NB4 (cell line): ENCODE data around the gene CABP2.
"Not testable (repeated sequence)": the region's sequence is repeated elsewhere in the genome, so short reads cannot be mapped to it uniquely, and the experiment has no call there.

Experiments
- DNase-seq: peaks from one replicate; pipeline ENCODE4 v3.0.0; 2010; ENCODE audit warnings: low read depth
- H3K4me3 ChIP-seq: one replicate; pipeline ENCODE4 v1.5.1; 2011; ENCODE audit warnings: mild to moderate bottlenecking, low read depth, low read length, moderate library complexity
- MYC ChIP-seq: IDR thresholded peaks from 2 replicates; pipeline ENCODE4 v1.6.1; 2011; ENCODE audit warnings: low read depth, low read length
- POLR2A ChIP-seq: IDR thresholded peaks from 2 replicates; pipeline ENCODE4 v1.6.1; 2011; ENCODE audit warnings: mild to moderate bottlenecking; ENCODE audit not compliant: insufficient read length; ENCODE audit errors: extremely low read depth
- TF ChIP-seq, protein P1 (sequence below): IDR thresholded peaks from one replicate; pipeline ENCODE4 v1.5.1; 2012; ENCODE audit warnings: low read depth, low read length
- TF ChIP-seq, protein P2 (sequence below): IDR thresholded peaks from 2 replicates; pipeline ENCODE4 v1.6.1; 2011; ENCODE audit warnings: low read depth, low read length

The CABP2 gene

DNA sequence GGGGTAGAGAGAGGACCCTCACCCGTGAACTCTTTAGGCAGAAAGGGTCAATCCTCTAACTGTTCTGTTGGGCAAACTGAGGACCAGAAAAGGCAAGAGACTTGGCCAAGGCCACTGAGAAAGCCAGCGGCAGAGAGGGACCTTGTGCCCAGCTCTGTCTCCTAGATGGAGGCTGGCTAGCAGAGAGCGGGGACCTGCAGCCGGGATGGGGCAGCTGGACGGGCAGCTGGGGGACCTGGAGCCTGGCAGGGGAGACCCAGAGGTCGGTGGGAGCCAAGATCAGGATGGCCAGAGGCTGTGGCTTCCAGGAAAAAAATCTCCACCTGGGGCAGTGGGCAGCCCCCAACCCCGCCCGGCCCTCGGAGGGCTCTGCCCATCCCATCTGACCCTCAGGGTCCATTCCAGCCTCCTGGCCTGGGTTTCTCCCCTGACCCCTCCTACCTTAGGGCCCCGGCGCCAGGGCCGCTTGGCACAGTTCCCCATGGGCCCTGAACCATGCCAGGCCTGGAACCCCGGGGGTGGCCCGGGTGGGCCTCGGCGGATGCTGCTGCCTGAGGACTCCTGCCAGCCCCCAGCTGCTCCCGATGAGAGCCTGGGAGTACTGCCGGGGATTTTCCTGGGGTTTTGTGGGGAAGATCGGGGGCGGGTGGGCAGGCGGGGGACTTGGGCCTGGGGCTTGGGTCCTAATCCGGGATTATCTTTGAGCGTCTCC lies at the start of gene CABP2:
CABP2 (minus strand) TSS at position 603 of the 712 bp plus-strand sequence; CDS start at position 483, 120 bp downstream.
- TF ChIP-seq MYC: no peak
- TF ChIP-seq, protein P1, sequence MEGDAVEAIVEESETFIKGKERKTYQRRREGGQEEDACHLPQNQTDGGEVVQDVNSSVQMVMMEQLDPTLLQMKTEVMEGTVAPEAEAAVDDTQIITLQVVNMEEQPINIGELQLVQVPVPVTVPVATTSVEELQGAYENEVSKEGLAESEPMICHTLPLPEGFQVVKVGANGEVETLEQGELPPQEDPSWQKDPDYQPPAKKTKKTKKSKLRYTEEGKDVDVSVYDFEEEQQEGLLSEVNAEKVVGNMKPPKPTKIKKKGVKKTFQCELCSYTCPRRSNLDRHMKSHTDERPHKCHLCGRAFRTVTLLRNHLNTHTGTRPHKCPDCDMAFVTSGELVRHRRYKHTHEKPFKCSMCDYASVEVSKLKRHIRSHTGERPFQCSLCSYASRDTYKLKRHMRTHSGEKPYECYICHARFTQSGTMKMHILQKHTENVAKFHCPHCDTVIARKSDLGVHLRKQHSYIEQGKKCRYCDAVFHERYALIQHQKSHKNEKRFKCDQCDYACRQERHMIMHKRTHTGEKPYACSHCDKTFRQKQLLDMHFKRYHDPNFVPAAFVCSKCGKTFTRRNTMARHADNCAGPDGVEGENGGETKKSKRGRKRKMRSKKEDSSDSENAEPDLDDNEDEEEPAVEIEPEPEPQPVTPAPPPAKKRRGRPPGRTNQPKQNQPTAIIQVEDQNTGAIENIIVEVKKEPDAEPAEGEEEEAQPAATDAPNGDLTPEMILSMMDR: no peak
- no peak for TF ChIP-seq POLR2A
- H3K4me3 ChIP-seq: no peak within 1 kb of the TSS
- no peak for DNase-seq

DNA sequence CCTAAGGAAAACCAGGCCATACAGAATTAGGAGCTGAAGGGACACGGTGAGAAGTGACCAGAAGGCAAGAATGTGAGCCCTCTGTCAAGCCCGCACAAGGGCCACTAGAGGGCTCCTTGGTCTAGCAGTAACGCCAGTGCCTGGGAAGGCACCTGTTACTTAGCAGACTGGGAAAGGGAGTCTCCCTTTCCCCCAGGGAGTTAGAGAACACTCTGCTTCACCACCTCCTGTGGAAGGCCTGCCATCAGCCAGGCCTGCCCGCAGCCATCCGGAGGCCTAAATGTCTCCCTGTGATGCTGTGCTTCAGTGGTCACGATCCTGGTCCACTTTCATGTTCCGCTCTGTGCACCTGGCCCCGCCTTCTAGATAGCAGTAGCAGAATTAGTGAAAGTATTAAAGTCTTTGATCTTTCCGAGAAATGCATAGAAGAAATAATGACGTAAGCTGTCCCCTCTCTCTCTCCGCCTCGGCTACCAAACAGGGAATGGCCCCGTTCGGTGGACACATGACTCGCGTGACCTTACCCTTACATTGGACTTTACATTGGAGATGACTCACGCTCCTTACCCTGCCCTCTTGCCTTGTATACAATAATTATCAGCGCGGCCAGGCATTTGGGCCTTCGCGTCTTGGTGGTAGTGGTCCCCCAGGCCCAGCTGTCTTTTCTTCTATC lies 49.6 kb upstream of the CABP2 start:
- H3K4me3 ChIP-seq: no peak overlapping the region
- DNase-seq: peak; percentile 68
- TF ChIP-seq, protein P2, sequence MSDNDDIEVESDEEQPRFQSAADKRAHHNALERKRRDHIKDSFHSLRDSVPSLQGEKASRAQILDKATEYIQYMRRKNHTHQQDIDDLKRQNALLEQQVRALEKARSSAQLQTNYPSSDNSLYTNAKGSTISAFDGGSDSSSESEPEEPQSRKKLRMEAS: no peak
- TF ChIP-seq, protein P1: peak; percentile 86

DNA sequence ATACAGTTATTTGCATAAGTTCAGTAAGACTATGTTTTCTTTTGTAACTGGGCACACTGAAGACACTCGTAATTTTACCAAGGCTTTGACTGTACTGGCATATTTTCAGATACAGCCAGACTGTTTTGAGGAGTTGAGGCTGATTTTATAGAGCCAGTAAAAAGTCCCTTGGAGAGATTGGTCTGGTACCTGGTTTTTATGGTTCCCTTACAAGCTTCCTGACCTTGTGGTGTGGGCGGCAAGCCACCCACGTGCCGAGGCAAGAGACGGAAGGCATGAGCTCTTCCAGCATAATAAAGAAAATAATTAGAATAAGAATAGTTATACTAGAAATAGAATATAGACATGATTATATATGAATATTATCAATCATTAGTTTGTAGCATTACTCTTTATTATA lies 49.1 kb upstream of the CABP2 start:
- H3K4me3 ChIP-seq: no peak overlapping the region
- no peak for DNase-seq
- TF ChIP-seq, protein P2: no peak
- TF ChIP-seq, protein P1: no peak
- no peak for TF ChIP-seq POLR2A
- no peak for TF ChIP-seq MYC

DNA sequence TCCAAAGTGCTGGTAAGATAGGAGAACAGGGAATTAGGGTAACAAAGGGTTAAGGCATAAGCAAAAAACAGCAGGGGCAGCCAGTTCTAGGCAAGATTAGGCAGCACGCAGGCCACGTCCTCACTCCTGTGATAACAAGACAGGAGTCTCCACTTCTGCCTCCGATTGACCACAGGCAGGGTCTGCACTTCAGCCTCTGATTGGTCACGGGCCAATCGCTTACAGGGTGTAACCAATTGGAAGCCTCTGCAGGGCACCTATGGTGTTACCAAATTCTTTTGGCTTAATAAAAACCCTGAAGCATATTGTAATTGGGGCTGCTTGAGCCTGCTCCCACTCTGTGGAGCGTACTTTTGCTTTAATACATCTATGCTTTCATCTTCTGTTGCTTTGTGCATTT lies 48.2 kb upstream of the CABP2 start:
- no peak overlapping the region for H3K4me3 ChIP-seq
- TF ChIP-seq POLR2A (no peak), MYC (no peak)
- TF ChIP-seq, protein P2: no peak
- TF ChIP-seq, protein P1: no peak
- DNase-seq: no peak

DNA sequence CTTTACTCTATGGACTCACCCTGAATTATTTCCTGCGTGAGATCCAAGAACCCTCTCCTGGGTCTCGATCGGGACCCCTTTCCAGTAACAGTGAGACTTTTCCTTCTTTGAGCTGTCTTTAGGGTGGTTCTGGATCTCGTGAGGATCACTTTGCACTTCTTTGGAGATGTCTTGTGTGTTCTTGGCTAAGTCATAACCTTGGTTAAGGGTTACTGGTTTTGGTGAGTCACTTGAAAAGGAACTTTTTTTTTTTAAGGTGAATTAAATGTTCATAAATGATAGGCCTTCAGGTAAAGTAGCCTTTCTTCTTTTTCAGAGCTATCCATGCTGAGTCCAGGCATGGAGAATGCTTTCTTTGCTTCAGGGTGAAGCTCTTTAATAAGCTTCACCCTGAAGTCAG lies 41.0 kb upstream of the CABP2 start:
- no peak for DNase-seq
- TF ChIP-seq MYC (no peak), POLR2A (no peak)
- TF ChIP-seq, protein P1: no peak
- TF ChIP-seq, protein P2: no peak
- no peak overlapping the region for H3K4me3 ChIP-seq

DNA sequence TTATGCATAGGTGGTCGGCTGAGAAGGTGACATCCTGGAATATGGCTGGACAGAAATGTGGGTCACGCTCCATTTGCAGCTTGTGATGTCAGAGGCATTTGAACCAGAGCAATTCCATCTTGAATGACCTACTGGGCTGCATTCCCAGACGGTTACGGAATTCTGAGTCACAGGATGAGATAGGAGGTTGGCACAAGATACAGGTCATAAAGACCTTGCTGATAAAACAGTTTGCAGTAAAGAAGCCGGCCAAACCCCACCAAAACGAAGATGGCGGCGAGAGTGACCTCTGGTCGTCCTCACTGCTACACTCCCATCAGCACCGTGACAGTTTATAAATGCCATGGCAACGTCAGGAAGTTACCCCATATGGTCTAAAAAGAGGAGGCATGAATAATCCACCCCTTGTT lies 40.5 kb upstream of the CABP2 start:
- not testable (repeated sequence) for H3K4me3 ChIP-seq

More for the DNA sequence above, 40.5 kb upstream of the CABP2 start:
- DNase-seq: not testable (repeated sequence)
